Right kidney (tissue), 1 donor: ENCODE measurements around the gene ADAR.
A peak's percentile ranks its signal among the peaks of the same experiment; 100 is the strongest.

ENCODE experiments used
- DNase-seq: peaks from one replicate; pipeline ENCODE4 v3.0.0-alpha.2; 2016

ADAR gene

DNA sequence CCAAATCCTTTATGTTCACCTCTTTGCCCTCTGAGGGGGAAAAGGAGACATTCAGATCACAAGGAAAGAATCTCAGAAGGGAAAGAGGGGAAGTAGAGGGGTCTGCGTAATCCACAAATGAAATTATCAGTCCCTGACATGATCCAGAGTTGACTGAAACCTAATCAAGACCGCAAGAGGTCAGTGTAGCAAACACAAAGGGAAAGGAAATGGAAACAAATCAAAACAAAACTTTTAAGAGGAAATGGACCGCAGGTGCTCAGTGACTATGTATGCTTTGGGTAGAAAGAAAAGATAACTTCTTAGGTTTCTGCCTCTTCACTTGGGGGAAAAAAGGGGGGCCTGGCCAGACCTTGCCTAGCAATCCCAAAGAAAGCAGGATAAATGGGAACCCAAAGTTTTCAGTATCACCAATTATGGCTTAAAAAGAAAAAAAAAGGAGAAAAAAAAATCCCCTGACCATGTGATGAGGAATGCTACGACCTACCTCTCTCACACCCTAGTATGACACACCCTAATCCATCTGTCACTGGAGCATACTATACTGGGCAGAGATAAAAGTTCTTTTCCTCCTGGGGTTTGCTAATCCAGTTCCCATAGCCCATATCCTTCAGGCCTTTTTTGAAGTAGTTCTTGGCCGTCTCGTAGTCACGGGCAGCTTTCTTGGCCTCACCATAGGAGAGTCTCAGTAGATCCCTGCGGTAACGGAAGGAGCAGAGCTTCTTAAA lies 23.6 kb downstream of the ADAR start:
- DNase-seq: no peak

DNA sequence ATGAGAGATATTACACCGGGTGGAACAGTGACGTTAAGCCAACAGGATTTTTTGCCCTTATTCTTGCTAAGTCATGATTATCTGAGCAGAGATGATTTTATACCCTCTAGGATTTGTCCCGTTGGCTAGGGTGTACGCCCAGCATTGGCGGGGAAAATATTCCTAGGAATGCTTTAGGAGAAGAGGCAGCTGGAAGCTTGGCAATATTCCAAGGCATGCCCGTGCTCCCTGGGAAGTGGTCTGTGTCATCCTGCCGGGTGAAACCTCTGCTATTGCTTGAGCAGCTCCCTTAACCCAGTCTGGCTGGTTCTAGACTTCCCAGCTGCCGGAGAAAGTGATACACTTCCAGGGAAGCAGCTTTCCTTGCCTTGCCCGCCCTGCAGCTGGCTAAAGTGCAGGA lies 24.2 kb downstream of the ADAR start:
- no peak for DNase-seq

DNA sequence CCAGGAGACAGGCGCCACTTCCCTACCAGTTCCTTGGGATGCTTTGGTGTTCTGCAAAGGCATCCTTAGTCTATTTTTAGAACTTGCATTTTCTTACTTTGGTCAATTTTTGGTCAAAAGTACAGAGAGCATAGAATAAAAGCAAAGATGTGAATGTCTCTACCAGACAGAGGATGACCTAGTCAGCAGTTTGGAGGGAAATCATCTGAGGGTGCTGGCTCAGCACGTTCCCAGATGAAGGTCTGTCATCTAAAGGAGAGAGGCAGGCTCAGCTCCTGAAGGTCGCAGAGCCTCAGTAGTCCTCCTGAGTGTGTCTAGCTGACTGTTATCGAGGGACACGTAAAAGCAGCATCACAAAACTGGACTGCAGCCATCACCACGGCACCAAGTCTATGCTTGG lies 25.1 kb downstream of the ADAR start:
- DNase-seq: no peak

DNA sequence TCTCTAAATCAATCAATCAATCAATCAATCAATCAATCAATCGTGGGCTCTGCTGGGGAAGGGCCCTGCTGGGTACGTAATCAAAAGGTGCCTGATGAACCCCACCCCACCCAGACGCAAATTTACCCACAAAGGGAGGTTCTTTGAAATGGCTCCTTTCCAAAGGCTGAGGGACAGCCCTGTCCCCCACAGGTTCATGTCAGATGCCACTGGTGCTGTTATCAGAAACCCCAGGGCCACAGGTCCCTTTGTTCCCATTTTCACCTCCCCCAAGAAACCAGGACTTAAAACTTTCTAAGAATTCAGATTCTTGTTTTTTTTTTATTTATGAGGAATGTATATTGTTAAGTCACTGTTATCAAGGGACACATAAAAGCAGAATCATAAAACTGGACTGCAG lies 26.2 kb downstream of the ADAR start:
- DNase-seq: no peak

DNA sequence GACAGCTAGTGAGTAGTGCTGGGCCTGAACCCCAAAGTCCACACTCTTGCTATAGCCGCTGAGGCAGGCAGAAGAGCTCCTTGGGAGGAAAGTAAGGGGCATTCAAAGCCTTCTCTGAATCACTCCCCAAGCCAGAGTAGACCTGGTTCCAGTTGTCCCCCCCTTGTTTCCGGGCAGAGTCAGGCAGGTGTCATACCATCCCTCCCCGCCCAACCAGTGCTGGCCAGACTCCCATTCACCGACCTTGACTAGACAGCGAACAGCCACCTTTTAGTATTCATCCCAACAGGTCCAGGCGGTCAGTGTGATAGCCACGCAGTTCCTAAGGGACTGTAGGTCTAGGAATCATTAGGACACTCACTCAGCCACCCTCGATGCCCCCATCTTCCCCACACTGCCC lies 28.6 kb downstream of the ADAR start:
- DNase-seq: no peak

GRCh38 chr1:154578058-154578418 lies 29.9 kb downstream of the ADAR start:
- no peak for DNase-seq

DNA sequence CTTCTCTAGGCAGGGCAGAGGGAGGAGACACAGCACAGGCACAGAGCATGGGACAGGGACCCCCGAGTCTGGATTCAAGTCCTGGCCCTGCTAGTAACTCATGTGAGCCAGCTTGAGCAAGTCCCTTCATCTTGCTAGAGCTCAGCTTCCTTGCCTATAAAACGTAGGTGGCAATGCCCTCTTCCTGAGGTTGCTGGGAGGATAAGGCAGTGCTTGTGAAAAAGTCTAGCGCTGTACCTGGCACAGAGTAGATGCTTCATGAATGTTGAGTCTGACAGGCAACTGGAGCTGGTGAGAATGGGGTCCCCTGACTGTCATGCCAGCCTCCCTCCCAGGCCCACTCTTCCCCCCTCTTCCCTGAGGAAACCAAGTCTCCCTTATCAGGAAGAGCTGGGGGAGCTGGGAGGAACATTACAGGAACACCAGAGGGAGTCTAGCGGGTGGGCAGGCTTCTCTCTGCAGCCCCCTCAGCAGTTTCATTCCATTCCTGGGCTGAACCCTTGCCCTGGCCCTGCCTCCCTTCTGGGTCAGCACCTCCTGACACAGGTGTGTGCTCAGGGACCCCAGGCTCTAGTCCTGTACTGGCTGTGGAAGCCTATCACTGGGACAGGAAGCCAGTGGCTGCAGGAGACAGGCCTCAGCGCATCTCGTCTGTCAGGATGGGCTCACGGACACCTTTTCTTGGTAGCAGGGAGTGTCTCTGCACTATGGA lies 30.5 kb downstream of the ADAR start:
- no peak for DNase-seq

GRCh38 chr1:154575951-154576566 lies 31.9 kb downstream of the ADAR start:
- no peak for DNase-seq

GRCh38 chr1:154575147-154575927 lies 32.6 kb downstream of the ADAR start:
- no peak for DNase-seq

GRCh38 chr1:154574716-154575115 lies 33.3 kb downstream of the ADAR start:
- DNase-seq: no peak

DNA sequence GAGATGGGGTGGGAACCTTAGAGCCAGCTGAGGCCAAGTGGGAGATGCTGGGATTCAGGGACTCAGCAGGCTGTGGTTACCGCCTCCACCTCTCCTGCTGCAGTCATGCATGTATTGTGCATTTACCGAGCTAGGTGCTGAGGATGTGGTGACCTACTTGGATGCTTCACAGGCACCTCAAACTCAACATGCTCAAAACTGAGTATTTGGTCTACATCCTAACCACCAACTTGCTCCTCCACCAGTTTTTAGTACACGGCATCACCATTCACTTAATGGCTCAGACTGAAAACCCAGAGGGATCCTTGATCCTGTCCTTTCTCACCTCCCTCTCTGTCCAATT lies 34.8 kb downstream of the ADAR start:
- DNase-seq: no peak

- no peak for DNase-seq
Measured at GRCh38 chr1:154572468-154573167, 35.4 kb downstream of the ADAR start.

DNA sequence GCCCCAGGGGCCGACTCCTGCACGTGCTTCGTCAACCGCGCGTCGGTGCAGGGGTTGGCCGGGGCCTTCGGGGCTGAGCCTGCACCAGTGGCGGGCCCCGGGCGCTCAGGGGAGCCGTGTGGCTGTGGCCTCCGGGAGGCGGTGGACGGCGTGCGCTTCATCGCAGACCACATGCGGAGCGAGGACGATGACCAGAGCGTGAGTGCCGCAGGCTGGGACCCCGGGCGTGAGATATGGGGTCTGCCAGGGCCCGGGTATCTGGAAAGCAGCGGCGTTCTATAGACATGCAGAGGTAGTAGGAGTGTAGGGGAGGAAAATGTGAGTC lies 36.1 kb downstream of the ADAR start:
- no peak for DNase-seq

- no peak for DNase-seq
Measured at GRCh38 chr1:154571244-154571963, 36.6 kb downstream of the ADAR start.

DNA sequence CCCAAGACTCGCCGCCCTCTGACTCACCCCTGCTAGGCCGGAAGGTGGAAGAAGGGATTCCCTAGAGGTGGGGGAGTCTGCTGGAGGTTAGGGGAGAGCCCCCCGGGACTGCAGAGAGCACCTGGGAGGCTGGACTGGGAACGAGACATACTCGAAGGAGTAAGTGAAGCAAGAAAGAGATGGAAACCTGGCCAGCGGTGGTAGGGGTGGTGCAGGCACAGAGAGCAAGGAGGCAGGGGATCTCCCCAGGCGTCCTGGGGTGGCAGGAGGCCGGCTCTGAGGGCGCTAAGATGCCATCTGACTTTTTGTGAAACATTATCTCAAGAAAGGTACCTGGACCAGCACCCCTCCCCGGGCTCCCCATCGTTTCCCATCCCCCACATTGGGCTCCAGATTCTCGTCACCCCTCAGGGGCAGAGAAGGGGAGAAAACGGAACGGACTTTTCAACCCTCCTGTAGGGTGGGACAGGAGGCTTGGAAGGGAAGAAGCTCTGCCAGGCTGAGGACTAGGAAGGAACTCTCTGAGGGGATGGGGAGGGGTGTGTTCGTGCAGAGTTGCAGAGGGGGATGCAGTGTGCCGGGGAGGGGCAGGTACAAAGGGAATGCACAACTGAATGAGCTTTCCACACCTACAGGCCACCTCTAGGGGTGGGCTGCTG lies 39.7 kb downstream of the ADAR start:
- DNase-seq: no peak

DNA sequence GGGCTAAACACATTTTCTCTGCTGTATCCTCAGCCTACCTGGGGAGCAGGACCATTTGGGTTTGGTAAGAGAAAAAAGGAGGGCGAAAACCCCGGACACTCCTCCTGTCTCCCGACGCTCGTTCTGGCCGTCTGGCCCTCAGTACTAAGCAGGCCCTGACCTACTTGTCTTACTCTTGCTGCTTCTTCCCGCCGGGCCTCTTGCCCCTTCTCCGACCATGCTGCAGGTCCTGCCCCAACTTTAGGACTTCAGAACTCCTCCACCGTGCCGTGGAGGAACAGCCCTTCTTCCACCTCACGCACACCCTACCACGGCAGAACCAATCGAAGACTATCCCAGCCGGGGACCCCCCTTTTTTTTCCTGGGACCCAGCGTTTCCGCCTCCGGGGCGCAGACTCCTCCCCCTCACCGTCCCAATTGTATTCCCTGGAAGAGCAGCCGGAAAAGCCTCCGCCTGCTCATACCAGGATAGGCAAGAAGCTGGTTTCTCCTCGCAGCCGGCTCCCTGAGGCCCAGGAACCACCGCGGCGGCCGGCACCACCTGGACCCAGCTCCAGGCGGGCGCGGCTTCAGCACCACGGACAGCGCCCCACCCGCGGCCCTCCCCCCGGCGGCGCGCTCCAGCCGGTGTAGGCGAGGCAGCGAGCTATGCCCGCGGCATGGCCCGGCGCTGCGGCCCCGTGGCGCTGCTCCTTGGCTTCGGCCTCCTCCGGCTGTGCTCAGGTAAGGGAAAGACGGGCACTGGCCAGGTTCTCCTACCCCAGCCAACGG lies 40.4 kb downstream of the ADAR start, which contains the start of gene CHRNB2:
CHRNB2 (plus strand) TSS at position 393 of the 771 bp plus-strand sequence; CDS start at position 660, 267 bp downstream.
- peak; percentile 76 for DNase-seq

DNA sequence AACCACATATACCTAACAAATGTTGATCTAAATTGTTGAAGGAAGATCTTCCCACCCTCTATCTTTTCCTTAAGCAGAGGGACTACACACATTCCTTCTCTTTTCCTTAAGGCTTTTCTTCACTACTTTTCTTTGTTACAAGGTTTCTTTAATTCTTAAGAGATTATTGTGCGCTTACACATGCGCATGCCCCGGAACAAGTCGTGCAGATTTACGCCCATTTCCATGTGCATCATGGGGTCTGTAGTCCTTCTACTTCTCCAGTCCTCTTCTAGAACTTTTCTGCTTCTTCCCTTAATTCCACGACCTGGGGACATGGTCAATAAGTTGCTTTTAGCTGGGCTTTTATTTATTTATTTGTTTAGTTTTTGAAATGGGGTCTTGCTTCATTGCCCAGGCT lies 42.1 kb downstream of the ADAR start:
- DNase-seq: no peak

DNA sequence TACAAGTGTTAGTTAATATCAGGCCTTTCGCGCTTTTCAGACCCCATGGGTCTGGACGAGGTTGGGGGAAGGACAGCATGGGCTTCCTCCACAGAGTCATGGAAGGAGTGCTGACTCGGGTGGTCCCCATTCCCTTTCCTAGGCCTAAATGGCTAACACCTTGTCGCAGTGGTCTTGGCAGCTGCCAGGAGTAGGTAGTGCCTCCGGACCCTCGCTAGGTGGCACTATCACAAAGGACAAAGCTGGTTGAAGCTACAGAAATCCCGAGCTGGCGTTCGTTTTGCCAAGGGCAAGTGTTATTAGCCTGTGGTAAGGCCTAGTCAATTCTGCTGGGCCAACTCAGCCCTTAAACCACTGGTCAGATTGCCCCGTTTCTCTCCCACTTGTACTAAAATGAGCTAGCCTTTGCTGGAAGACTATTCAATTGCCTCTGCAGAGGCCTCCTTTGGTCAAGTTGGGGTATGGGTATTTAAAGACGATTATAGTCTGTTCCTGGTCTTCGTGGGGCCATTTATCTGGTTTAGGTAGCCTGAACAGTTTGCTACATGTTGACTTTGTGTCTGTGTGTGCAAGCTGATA lies 48.4 kb downstream of the ADAR start:
- DNase-seq: no peak

- DNase-seq: peak; percentile 96
Measured at GRCh38 chr1:154558720-154559465, 49.1 kb downstream of the ADAR start.
